IMR-90 (cell line): ENCODE measurements around the gene QDPR. TPM values are rescaled to one million over a fixed set of nuclear protein-coding genes. Genes with fewer than 3 reads are reported as not detected.

Experiments
- ATAC-seq: fragments of 200-7000 bp; cut with Tn5 transposase; 2 replicates; pipeline ENCODE4 v1.9.1; 2020; ENCODE audit warnings: low read depth, mild to moderate bottlenecking, moderate library complexity
- BruUV-seq: library from RNA; stranded (reverse); fragments of 400-500 nt; replicated peaks from 2 replicates; lab custom pipeline; 2021; lab: Mats Ljungman, UMichigan
- CTCF ChIA-PET: fragments of 300-600 bp; formaldehyde crosslinking; extraction: SDS; loops from one replicate; lab custom pipeline; 2021; ENCODE audit warnings: antibody characterized with exemption; lab: Yijun Ruan, JAX
- POLR2A ChIA-PET: fragments of 300-600 bp; sonication (Branson Sonifier 250); formaldehyde crosslinking; loops from one replicate; lab custom pipeline; 2022; ENCODE audit warnings: antibody characterized with exemption; ENCODE audit not compliant: unreplicated experiment; lab: Charles Lee
- DNase-seq: peaks from one replicate; pipeline ENCODE4 v3.0.0; 2013
- H2AFZ ChIP-seq: replicated peaks from 2 replicates; pipeline ENCODE3; 2013; ENCODE audit warnings: low read length, mild to moderate bottlenecking; ENCODE audit not compliant: poor library complexity
- H2AK5ac ChIP-seq: 2 replicates; pipeline ENCODE4 v1.6.1; 2013; ENCODE audit warnings: low read depth, low read length, inconsistent platforms
- H2AK9ac ChIP-seq: replicated peaks from 2 replicates; pipeline ENCODE3; 2013; ENCODE audit warnings: mild to moderate bottlenecking, low read depth, low read length, moderate library complexity; ENCODE audit not compliant: poor library complexity
- H2BK120ac ChIP-seq: 2 replicates; pipeline ENCODE4 v1.6.1; 2013; ENCODE audit warnings: low read depth, low read length, inconsistent platforms
- H2BK15ac ChIP-seq: 3 replicates; pipeline ENCODE4 v1.6.1; 2013; ENCODE audit warnings: low read depth, low read length, inconsistent platforms
- H2BK20ac ChIP-seq: 2 replicates; pipeline ENCODE4 v1.6.1; 2013; ENCODE audit warnings: low read depth, mild to moderate bottlenecking, inconsistent platforms, low read length, moderate library complexity
- H2BK5ac ChIP-seq: 2 replicates; pipeline ENCODE4 v1.6.1; 2013; ENCODE audit warnings: mild to moderate bottlenecking, low read depth, low read length, inconsistent platforms; ENCODE audit not compliant: poor library complexity, severe bottlenecking
- H3K14ac ChIP-seq: replicated peaks from 2 replicates; pipeline ENCODE4 v1.6.1; 2013; ENCODE audit warnings: low read depth, low read length, inconsistent platforms
- H3K18ac ChIP-seq: 2 replicates; pipeline ENCODE4 v1.6.1; 2013; ENCODE audit warnings: low read depth, low read length, control low read depth
- H3K23ac ChIP-seq: 2 replicates; pipeline ENCODE4 v1.6.1; 2013; ENCODE audit warnings: low read depth, low read length, inconsistent platforms
- H3K27ac ChIP-seq: 2 replicates; pipeline ENCODE4 v1.5.1; 2013; ENCODE audit warnings: mild to moderate bottlenecking, control low read depth, low read length; ENCODE audit not compliant: insufficient read depth
- H3K27me3 ChIP-seq: 2 replicates; pipeline ENCODE4 v1.6.1; 2013; ENCODE audit warnings: low read length; ENCODE audit not compliant: control insufficient read depth, insufficient read depth
- H3K36me3 ChIP-seq: 2 replicates; pipeline ENCODE4 v1.6.1; 2013; ENCODE audit warnings: low read length, mixed read lengths; ENCODE audit not compliant: control insufficient read depth, insufficient read depth
- H3K4ac ChIP-seq: 2 replicates; pipeline ENCODE4 v1.6.1; 2013; ENCODE audit warnings: low read depth, low read length, inconsistent platforms
- H3K4me1 ChIP-seq: 2 replicates; pipeline ENCODE4 v1.6.1; 2013; ENCODE audit warnings: low read length, mixed read lengths; ENCODE audit not compliant: control insufficient read depth, insufficient read depth
- H3K4me2 ChIP-seq: 2 replicates; pipeline ENCODE4 v1.6.1; 2013; ENCODE audit warnings: low read depth, mild to moderate bottlenecking, control low read depth, low read length, moderate library complexity
- H3K4me3 ChIP-seq: 2 replicates; pipeline ENCODE4 v1.5.1; 2013; ENCODE audit warnings: low read depth, mild to moderate bottlenecking, control low read depth, low read length, moderate library complexity; ENCODE audit not compliant: insufficient read depth
- H3K56ac ChIP-seq: 2 replicates; pipeline ENCODE4 v1.6.1; 2013; ENCODE audit warnings: low read length, inconsistent platforms; ENCODE audit not compliant: insufficient read depth; ENCODE audit errors: extremely low read depth
- H3K79me1 ChIP-seq, 2 experiments: 2 replicates each; pipeline ENCODE4 v1.6.1; 2013; ENCODE audit warnings: low read length in 2 of 2, inconsistent platforms in 1 of 2, low read depth in 1 of 2
- H3K9ac ChIP-seq: 2 replicates; pipeline ENCODE4 v1.6.1; 2013; ENCODE audit warnings: low read depth, low read length, control low read depth
- H3K9me1 ChIP-seq: 2 replicates; pipeline ENCODE4 v1.6.1; 2013; ENCODE audit warnings: low read length, inconsistent platforms; ENCODE audit not compliant: insufficient read depth
- H3K9me3 ChIP-seq: 2 replicates; pipeline ENCODE4 v1.6.1; 2013; ENCODE audit warnings: low read length; ENCODE audit not compliant: control insufficient read depth, insufficient read depth
- H4K20me1 ChIP-seq: 2 replicates; pipeline ENCODE4 v1.6.1; 2013; ENCODE audit warnings: low read length, inconsistent platforms; ENCODE audit not compliant: insufficient read depth
- H4K5ac ChIP-seq: 2 replicates; pipeline ENCODE4 v1.6.1; 2013; ENCODE audit warnings: mild to moderate bottlenecking, low read depth, low read length, control low read depth
- H4K8ac ChIP-seq, 2 experiments: 2 replicates each; pipeline ENCODE4 v1.6.1; 2013; ENCODE audit warnings: low read depth in 2 of 2, low read length in 2 of 2, control low read depth in 1 of 2, inconsistent platforms in 1 of 2
- H4K91ac ChIP-seq: 2 replicates; pipeline ENCODE4 v1.6.1; 2013; ENCODE audit warnings: low read depth, low read length, inconsistent platforms; ENCODE audit not compliant: insufficient read depth
- BHLHE40 ChIP-seq: fragments of 150-350 bp; IDR thresholded peaks from 2 replicates; pipeline ENCODE4 v1.6.1; 2016; ENCODE audit warnings: mild to moderate bottlenecking, low read depth, low read length
- CEBPB ChIP-seq: IDR thresholded peaks from 2 replicates; pipeline ENCODE4 v1.6.1; 2012; ENCODE audit warnings: low read depth, low read length, improper control_type of control experiment
- CHD1 ChIP-seq: IDR thresholded peaks from 2 replicates; pipeline ENCODE4 v1.6.1; 2012; ENCODE audit warnings: low read depth, low read length, improper control_type of control experiment
- CTCF ChIP-seq: conservative IDR thresholded peaks from 2 replicates; pipeline ENCODE4 v1.5.1; 2012; ENCODE audit warnings: mild to moderate bottlenecking, low read depth, low read length, improper control_type of control experiment
- FOS ChIP-seq: fragments of 150-350 bp; IDR thresholded peaks from 2 replicates; pipeline ENCODE4 v1.6.1; 2016; ENCODE audit warnings: low read depth, low read length
- MAFK ChIP-seq: IDR thresholded peaks from 2 replicates; pipeline ENCODE4 v1.6.1; 2012; ENCODE audit warnings: low read depth, low read length, improper control_type of control experiment
- MAZ ChIP-seq: IDR thresholded peaks from 2 replicates; pipeline ENCODE4 v1.6.1; 2012; ENCODE audit warnings: low read depth, mild to moderate bottlenecking, low read length, improper control_type of control experiment, moderate library complexity, borderline replicate concordance
- MXI1 ChIP-seq: IDR thresholded peaks from 2 replicates; pipeline ENCODE4 v1.6.1; 2012; ENCODE audit warnings: low read depth, mild to moderate bottlenecking, low read length, moderate library complexity, borderline replicate concordance
- NFE2L2 ChIP-seq: fragments of 150-350 bp; IDR thresholded peaks from 2 replicates; pipeline ENCODE4 v1.6.1; 2016; ENCODE audit warnings: low read depth, mild to moderate bottlenecking, low read length
- POLR2A ChIP-seq: IDR thresholded peaks from 2 replicates; pipeline ENCODE4 v1.6.1; 2012; ENCODE audit warnings: mild to moderate bottlenecking, low read depth, low read length
- RAD21 ChIP-seq: IDR thresholded peaks from 2 replicates; pipeline ENCODE4 v1.6.1; 2012; ENCODE audit warnings: low read length, improper control_type of control experiment
- RCOR1 ChIP-seq: IDR thresholded peaks from 2 replicates; pipeline ENCODE4 v1.6.1; 2012; ENCODE audit warnings: mild to moderate bottlenecking, low read length, improper control_type of control experiment; ENCODE audit not compliant: insufficient replicate concordance
- RFX5 ChIP-seq: IDR thresholded peaks from 2 replicates; pipeline ENCODE4 v1.8.0; 2012; ENCODE audit warnings: low read depth, mild to moderate bottlenecking, low read length, moderate library complexity
- SMC3 ChIP-seq: fragments of 150-350 bp; IDR thresholded peaks from 2 replicates; pipeline ENCODE4 v1.6.1; 2016; ENCODE audit warnings: low read depth, mild to moderate bottlenecking, antibody characterized with exemption, low read length, moderate library complexity
- USF2 ChIP-seq: fragments of 150-350 bp; IDR thresholded peaks from 2 replicates; pipeline ENCODE4 v1.6.1; 2017; ENCODE audit warnings: mild to moderate bottlenecking, antibody characterized with exemption, low read length, low read depth
- WGBS, 2 experiments: methylation state at CpG; one replicate each; pipeline versions ENCODE4 v1.1.5 to v1.1.7; 2013; ENCODE audit warnings: missing lambda C conversion rate in 2 of 2; ENCODE audit not compliant: insufficient read length in 1 of 2; ENCODE audit errors: extremely low coverage in 2 of 2; 5-methylcytosine and 5-hydroxymethylcytosine counted together
- dilution Hi-C: fragments of 300-500 bp; cut with HindIII; formaldehyde crosslinking; loops from one replicate; pipeline ENCODE4 v1.14.3; 2018; ENCODE audit warnings: low sequenced_read_pairs; ENCODE audit not compliant: unreplicated experiment
- in situ Hi-C: fragments of 300-500 bp; cut with MboI; formaldehyde crosslinking; loops from 3 replicates; pipeline ENCODE4 v1.14.3; 2019; ENCODE audit warnings: low sequenced_read_pairs, inconsistent platforms, mixed read lengths
- intact Hi-C: fragments of 100-400 bp; cut with micrococcal nuclease; formaldehyde crosslinking; loops from 2 replicates; pipeline ENCODE4 v1.10.0; 2022
- polyA plus RNA-seq, 3 experiments: library from polyadenylated mRNA; depleted of rRNA; stranded (reverse); fragments of >200 nt; gene quantifications; 2 replicates each; pipeline ENCODE4 v1.2.3, GENCODE V29; 2012; ENCODE audit warnings: low replicate concordance in 1 of 3
- total RNA-seq: library from RNA; depleted of rRNA; stranded (reverse); fragments of >200 nt; gene quantifications from 2 replicates; pipeline ENCODE4 v1.2.3, GENCODE V29; 2012
- TF ChIP-seq, protein P1 (sequence below): fragments of 150-350 bp; IDR thresholded peaks from 2 replicates; pipeline ENCODE4 v1.6.1; 2016; ENCODE audit warnings: low read depth, mild to moderate bottlenecking, low read length, moderate library complexity, borderline replicate concordance

Gene QDPR
- total and polyA plus RNA-seq, 2 of the 4 experiments (the other 2 are of a cell fraction) = 10.4 to 31.1 TPM

DNA sequence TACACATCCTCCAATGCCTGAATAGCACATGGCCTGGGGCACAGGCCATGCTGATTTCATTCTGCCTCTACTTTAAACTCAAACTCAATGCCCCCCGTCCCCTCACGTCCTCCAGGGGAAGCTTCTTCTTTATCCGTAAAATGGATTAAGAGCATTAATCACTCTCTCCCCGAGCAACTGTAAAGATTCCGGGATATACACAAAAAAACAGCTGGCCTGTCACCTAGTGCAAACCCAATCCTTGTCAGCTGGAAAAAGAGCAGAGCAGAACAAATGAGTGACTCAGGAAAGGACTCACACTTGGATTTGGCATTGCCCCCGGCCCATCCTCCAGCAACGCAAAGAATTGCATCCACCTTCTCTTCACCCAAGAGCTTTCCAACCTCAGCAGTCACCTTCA, 7.8 kb downstream of the QDPR start:
- H3K9me1 ChIP-seq = peaks cover under 1% of the 10 kb centered on the region; the same call in 1 of the 2 replicates
- ChIA-PET CTCF (no interaction called here), POLR2A (no interaction called here)
- DNase-seq (no peak), ATAC-seq (no peak)
- H3K36me3 ChIP-seq = peaks cover 22% of the 10 kb centered on the region
- no peak overlapping the region for H4K8ac ChIP-seq
- no peak overlapping the region for H4K91ac ChIP-seq
- dilution Hi-C loops = no loop called here
- H3K9me3 ChIP-seq = no peaks in the 10 kb centered on the region
- H2AK9ac ChIP-seq = no peak overlapping the region
- H2BK120ac ChIP-seq = no peak overlapping the region
- no peaks in the 10 kb centered on the region for H4K20me1 ChIP-seq
- no TSS peak for BruUV-seq
- no peak overlapping the region for H3K4me2 ChIP-seq
- no peaks in the 10 kb centered on the region for H3K4me1 ChIP-seq
- no peak overlapping the region for H3K9ac ChIP-seq
- 67% methylated on average over 3 of the region's 7 CpGs; no CpG with 5 or more reads in 1 of the 2 experiments for WGBS, 2 experiments
- intact Hi-C loops = no loop called here
- no peak overlapping the region for H2AK5ac ChIP-seq
- no peak overlapping the region for H2BK20ac ChIP-seq
- H4K5ac ChIP-seq = no peak overlapping the region
- in situ Hi-C loops = no loop called here
- no peak overlapping the region for H3K23ac ChIP-seq
- H2BK15ac ChIP-seq = no peak overlapping the region
- no peak for TF ChIP-seq CHD1
- TF ChIP-seq CEBPB = no peak
- TF ChIP-seq RCOR1 = no peak
- no peak for TF ChIP-seq SMC3
- no peak for TF ChIP-seq FOS
- TF ChIP-seq POLR2A = no peak
- no peak for TF ChIP-seq MXI1
- TF ChIP-seq CTCF = no peak
- no peak for TF ChIP-seq USF2
- no peak for TF ChIP-seq NFE2L2
- no peak for TF ChIP-seq MAFK
- no peak for TF ChIP-seq BHLHE40
- TF ChIP-seq, protein P1, sequence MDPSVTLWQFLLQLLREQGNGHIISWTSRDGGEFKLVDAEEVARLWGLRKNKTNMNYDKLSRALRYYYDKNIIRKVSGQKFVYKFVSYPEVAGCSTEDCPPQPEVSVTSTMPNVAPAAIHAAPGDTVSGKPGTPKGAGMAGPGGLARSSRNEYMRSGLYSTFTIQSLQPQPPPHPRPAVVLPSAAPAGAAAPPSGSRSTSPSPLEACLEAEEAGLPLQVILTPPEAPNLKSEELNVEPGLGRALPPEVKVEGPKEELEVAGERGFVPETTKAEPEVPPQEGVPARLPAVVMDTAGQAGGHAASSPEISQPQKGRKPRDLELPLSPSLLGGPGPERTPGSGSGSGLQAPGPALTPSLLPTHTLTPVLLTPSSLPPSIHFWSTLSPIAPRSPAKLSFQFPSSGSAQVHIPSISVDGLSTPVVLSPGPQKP = no peak
- TF ChIP-seq RFX5 = no peak
- no peak for TF ChIP-seq MAZ
- no peak for TF ChIP-seq RAD21
- H3K27me3 ChIP-seq = no peaks in the 10 kb centered on the region
- H3K14ac ChIP-seq = no peak overlapping the region
- no peak overlapping the region for H3K18ac ChIP-seq
- no peak overlapping the region for H3K4me3 ChIP-seq
- H2BK5ac ChIP-seq = no peak overlapping the region
- no peak overlapping the region for H3K27ac ChIP-seq
- no peak overlapping the region for H3K4ac ChIP-seq
- no peak overlapping the region for H3K56ac ChIP-seq
- H2AFZ ChIP-seq = no peak overlapping the region
- H3K79me1 ChIP-seq = peaks cover 0 to under 1% of the 10 kb centered on the region in 2 experiments; a peak in 2 of 4 replicates
